HG02642 (cell line): ENCODE data around the gene APMAP.

Experiments used
- ATAC-seq: cut with Tn5 transposase; IDR thresholded peaks from one replicate; pipeline ENCODE4 v1.9.1; 2021; ENCODE audit warnings: mild to moderate bottlenecking; ENCODE audit not compliant: unreplicated experiment, poor library complexity

The APMAP gene, protein sequence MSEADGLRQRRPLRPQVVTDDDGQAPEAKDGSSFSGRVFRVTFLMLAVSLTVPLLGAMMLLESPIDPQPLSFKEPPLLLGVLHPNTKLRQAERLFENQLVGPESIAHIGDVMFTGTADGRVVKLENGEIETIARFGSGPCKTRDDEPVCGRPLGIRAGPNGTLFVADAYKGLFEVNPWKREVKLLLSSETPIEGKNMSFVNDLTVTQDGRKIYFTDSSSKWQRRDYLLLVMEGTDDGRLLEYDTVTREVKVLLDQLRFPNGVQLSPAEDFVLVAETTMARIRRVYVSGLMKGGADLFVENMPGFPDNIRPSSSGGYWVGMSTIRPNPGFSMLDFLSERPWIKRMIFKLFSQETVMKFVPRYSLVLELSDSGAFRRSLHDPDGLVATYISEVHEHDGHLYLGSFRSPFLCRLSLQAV

GRCh38 chr20:24992487-24993205 is at the start of gene APMAP:
Gene APMAP, minus strand, starts transcription at chr20:24992751. Its CDS starts 63 bp downstream, at chr20:24992688.
- peak; percentile 97 for ATAC-seq

DNA sequence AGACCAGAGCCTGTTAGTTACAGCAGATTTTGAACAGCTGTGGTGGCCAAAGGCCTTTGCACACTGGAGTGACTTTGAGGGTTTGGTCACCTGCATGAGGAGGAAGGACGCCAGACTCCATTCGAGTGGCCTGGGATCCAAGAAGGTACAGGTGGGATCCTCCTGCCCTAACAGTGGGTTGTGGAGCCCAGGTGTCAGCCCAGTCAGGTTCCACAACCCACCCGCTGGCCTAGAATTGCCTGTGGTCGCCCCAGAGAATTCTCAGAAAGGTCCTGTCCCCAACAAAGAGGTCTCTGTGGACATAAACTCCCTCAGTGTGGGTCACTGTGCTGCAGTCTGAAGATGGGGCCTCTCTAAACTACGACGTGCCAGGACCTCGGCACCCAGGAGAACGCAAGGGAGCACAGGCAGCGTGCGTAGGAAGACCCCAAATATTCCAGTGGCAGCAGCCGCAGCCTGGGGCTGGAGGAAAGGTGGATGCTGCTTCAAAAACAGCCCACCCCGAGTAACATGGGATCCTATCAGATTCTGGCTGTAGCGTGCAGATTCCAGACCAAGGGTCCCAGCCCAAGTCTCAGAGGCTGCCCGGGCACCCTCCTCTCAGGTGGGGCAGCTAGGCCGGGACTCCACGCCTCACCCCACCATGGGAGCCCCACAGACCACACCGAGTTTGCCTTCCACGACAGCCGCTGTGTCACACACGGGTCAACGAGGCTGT is 49.4 kb upstream of the APMAP start:
- no peak for ATAC-seq

DNA sequence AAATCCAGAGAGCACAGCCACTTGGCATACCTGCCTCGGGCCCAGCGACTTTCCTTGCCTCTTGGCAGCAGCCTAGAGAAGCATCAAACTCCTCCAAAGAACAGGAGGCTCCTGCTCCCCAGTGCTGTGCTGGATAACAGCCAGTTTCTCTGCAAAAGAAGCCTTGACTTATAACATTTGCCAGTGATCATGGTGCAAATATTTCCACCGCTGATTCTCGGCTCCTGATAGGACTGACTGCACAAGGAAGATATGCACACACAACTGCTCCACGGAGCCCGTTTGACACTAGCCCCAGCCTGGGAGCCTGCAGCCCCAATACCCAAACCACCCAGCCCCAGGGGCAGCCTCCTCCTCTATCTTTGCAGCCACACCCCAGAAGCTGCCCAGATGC is 47.9 kb upstream of the APMAP start:
- no peak for ATAC-seq

DNA sequence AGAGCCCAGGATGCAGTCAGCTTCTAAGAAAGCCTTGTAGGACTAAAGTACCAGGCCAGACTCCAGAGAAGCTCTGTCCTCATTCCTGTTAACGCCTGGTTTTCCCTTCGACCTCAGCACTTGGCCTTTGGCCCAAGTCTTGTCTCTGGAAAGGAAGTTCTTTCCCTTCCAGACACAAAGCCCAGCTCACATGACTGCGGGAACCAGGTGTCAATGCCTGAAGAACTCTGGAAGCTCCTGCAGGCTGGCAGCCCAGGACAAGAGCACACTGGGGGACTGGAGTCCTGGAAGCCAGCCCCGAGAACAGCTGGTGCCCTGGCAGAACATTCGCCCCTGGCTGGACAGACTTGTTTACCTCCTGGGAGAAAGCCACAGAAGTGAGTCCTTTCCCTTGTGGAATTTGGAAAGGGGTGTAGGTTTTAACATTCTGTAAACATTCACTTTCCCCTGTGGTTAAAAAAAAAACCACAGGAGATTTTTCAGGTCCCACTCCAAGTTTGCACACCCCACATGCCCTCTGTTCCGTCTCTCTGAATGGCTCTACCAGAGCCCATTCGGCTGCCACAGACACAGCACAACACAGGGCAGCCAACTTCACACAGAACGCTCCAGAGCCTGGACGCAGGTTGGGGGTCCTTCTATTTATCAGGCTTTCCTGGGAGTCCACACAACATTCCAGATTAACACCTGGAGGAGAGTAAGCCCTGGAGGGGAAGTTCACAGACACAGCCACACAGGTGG is 47.3 kb upstream of the APMAP start:
- ATAC-seq, result no peak

DNA sequence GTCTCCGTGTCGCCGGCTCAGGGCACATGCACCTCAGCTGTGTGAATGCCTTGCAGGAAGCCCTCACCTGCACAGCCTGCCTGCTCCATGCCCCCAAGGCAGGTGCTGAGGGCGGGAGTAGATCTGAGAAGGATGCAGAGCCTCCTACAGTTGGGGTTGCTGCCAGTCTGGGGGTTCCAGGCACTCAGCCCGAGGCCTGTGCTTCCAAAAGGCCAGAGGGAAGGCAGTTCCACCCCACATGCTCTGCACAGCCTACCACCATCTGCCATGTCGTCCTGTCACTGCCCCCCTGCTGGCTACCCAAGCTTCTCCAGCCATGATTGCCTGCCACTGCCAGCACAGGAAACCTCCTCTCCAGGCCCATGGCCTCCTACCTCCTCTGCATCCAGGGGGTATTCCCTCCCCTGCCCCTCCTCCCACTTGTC is 46.1 kb upstream of the APMAP start:
- ATAC-seq, result no peak

DNA sequence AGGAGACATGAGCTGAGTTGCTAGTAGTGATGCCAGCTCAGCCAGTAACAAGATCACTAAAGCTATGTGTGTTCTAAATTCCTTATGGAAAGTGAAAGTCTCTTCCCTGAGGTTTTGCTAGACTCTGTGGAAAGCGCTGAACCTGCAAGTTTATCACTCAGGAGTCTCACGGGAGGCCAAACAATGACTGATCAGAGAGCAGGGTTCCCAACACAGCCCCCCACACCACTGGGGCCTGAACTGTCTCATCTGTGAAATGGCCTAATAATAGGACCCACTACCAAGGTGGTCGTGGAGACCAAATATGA is 45.5 kb upstream of the APMAP start:
- no peak for ATAC-seq

DNA sequence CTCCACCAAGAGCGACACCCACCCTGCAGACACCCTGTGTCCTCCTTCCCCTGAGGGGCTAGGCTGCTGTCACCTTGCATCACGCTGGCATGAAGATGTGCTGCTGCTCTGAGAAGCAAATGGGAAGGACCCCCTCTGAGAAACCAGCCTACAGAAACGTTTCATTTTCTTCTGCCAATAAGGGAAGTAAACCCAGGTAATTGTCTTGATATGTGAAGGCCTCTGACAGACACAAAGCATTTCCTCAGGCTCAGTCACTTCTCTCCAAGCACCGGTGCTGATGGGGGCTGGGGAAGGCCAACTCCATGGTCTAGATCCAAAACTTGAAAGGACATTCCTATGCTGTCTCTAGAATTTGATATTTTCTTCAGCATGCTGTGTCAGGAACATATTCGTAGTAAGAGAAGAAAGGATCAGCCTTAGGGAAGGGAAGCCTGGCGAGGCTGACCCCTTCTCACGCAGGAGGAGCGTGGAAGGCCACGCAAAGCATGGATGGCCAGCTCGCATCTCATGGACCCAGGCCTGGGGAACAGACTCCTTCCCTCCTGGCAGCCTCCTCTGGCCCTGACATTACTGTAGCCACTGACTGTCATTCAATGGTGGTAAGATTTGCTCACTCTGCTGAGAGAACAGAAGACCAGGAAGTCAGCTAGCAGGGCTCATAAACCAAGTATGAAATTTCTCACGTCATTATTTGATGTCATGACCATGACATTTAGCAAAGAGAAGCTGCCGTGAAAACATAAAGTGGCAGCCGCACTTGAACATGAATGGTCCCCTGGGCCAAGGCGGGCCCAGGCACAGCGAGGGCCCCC is 44.9 kb upstream of the APMAP start:
- no peak for ATAC-seq

GRCh38 chr20:25036331-25036936 is 43.9 kb upstream of the APMAP start:
- no peak for ATAC-seq

DNA sequence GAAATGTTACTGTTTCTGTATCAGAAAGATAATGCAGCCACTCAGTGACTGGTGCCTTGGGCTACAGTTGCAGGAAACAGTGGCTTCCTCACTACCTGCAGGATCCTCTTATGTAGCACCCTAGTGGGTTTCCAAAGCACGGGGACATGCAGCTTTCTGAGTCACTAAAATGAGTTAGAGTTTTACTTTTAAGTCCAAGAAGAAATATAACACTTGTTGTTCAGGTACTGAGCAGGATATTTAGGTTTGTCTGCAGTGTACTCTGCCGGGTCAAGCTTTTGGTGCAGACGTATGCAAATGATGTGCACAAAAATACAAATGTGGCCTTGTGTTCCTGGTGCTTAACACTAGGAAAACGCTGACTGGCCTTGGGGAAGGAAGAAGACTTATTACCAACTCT is 43.4 kb upstream of the APMAP start:
- no peak for ATAC-seq

DNA sequence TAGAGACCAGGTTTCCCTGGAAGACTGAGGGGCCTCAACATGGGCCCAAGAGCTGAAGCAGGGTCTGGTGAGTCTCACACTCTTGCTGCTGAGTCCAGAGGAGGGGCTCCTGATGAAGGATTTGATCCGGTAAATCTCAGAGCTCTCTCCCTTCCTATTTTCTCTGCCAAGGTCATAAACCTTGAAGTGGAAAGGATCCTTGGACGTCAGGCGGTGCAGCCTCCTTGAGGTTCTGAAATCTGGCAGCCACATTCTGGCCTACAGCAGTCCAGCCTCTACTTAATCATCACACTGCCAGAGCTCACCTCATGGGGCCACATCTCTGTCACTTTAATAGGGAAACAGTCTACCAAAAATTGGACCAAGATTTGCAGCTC is 41.4 kb upstream of the APMAP start:
- ATAC-seq, result no peak

DNA sequence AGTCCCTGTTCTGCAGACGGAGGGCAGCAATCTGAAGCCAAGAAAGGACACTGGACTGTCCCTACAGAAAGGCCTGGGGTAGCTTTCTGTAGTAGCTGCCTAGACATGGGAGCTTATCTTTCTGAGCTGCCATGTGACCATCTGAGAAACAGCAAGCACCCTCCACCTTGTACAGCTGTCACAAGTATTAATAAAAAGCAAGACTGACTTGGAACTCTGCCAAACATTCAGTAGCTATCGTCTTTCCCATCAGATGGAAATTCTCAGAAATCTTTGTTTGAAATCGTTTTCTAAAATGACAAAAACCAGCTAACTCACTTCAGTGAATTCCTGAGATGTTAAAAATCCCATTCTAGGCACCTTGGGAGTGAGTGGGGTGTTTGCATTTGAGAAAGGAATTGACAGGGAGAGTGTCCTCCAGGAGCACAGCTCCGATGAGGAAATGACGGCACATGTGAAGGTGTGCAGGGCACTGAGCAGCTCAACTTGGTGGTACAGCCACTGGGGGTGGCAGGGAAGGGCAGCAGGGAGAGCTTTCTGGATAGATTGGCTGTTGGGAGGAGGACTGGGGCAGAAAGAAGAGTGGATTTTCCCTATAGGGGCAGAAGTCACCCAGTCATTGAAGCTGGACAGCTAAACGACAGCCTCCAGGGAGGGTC is 40.8 kb upstream of the APMAP start:
- no peak for ATAC-seq

GRCh38 chr20:25032478-25033264 is 40.1 kb upstream of the APMAP start:
- no peak for ATAC-seq

- no peak for ATAC-seq
Measured at GRCh38 chr20:25032065-25032477, 39.5 kb upstream of the APMAP start.

- no peak for ATAC-seq
Measured at GRCh38 chr20:25031241-25031640, 38.7 kb upstream of the APMAP start.

- no peak for ATAC-seq
Measured at GRCh38 chr20:25030649-25031207, 38.2 kb upstream of the APMAP start.

- no peak for ATAC-seq
Measured at GRCh38 chr20:25030007-25030648, 37.6 kb upstream of the APMAP start.

GRCh38 chr20:25025986-25026605 is 33.5 kb upstream of the APMAP start:
- no peak for ATAC-seq
